C4-2B (cell line): ENCODE data around the gene PHLPP1.

Source experiments
- ZFX ChIP-seq: fragments of 450-650 bp; IDR thresholded peaks from 2 replicates; pipeline ENCODE4 v1.6.1; 2017
- TF ChIP-seq, protein P1 (sequence below): fragments of 450-650 bp; conservative IDR thresholded peaks from 2 replicates; pipeline ENCODE4 v1.5.1; 2017; ENCODE audit warnings: mild to moderate bottlenecking

DNA sequence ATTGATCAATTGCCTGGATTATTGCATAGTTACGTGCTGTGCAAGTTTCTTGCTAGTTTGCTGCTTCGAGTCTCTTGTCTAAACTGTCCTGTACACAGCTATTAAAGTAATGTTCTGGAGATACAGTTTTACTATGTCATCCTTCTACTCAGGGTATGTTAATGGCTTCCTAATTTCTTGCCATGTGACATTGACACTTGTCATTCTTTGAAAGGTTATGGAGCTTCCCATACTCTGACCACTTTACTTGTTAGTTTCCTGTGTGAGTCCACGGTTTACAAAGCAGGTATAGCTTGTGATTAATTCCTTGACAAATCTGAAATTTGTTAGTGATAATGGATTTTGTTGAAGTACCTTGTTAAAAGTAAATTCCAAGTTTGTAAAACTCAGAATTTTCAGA, 80.5 kb downstream of the PHLPP1 start:
- TF ChIP-seq, protein P1, sequence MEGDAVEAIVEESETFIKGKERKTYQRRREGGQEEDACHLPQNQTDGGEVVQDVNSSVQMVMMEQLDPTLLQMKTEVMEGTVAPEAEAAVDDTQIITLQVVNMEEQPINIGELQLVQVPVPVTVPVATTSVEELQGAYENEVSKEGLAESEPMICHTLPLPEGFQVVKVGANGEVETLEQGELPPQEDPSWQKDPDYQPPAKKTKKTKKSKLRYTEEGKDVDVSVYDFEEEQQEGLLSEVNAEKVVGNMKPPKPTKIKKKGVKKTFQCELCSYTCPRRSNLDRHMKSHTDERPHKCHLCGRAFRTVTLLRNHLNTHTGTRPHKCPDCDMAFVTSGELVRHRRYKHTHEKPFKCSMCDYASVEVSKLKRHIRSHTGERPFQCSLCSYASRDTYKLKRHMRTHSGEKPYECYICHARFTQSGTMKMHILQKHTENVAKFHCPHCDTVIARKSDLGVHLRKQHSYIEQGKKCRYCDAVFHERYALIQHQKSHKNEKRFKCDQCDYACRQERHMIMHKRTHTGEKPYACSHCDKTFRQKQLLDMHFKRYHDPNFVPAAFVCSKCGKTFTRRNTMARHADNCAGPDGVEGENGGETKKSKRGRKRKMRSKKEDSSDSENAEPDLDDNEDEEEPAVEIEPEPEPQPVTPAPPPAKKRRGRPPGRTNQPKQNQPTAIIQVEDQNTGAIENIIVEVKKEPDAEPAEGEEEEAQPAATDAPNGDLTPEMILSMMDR, result no peak
- no peak for TF ChIP-seq ZFX
